ENCODE results near the gene CELSR2.

The CELSR2 gene

DNA sequence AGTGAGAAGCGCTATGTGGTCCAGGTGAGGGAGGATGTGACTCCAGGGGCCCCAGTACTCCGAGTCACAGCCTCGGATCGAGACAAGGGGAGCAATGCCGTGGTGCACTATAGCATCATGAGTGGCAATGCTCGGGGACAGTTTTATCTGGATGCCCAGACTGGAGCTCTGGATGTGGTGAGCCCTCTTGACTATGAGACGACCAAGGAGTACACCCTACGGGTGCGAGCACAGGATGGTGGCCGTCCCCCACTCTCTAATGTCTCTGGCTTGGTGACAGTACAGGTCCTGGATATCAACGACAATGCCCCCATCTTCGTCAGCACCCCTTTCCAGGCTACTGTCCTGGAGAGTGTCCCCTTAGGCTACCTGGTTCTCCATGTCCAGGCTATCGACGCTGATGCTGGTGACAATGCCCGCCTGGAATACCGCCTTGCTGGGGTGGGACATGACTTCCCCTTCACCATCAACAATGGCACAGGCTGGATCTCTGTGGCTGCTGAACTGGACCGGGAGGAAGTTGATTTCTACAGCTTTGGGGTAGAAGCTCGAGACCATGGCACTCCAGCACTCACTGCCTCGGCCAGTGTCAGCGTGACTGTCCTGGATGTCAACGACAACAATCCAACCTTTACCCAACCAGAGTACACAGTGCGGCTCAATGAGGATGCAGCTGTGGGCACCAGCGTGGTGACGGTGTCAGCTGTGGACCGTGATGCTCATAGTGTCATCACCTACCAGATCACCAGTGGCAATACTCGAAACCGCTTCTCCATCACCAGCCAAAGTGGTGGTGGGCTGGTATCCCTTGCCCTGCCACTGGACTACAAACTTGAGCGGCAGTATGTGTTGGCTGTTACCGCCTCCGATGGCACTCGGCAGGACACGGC, 2.2 kb downstream of the CELSR2 start:
- DNase-seq (ENCODE audit: low read depth), result no peak

DNA sequence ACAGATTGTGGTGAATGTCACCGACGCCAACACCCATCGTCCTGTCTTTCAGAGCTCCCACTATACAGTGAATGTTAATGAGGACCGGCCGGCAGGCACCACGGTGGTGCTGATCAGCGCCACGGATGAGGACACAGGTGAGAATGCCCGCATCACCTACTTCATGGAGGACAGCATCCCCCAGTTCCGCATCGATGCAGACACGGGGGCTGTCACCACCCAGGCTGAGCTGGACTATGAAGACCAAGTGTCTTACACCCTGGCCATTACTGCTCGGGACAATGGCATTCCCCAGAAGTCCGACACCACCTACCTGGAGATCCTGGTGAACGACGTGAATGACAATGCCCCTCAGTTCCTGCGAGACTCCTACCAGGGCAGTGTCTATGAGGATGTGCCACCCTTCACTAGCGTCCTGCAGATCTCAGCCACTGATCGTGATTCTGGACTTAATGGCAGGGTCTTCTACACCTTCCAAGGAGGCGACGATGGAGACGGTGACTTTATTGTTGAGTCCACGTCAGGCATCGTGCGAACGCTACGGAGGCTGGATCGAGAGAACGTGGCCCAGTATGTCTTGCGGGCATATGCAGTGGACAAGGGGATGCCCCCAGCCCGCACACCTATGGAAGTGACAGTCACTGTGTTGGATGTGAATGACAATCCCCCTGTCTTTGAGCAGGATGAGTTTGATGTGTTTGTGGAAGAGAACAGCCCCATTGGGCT, 3.0 kb downstream of the CELSR2 start:
- DNase-seq (ENCODE audit: low read depth), result no peak

DNA sequence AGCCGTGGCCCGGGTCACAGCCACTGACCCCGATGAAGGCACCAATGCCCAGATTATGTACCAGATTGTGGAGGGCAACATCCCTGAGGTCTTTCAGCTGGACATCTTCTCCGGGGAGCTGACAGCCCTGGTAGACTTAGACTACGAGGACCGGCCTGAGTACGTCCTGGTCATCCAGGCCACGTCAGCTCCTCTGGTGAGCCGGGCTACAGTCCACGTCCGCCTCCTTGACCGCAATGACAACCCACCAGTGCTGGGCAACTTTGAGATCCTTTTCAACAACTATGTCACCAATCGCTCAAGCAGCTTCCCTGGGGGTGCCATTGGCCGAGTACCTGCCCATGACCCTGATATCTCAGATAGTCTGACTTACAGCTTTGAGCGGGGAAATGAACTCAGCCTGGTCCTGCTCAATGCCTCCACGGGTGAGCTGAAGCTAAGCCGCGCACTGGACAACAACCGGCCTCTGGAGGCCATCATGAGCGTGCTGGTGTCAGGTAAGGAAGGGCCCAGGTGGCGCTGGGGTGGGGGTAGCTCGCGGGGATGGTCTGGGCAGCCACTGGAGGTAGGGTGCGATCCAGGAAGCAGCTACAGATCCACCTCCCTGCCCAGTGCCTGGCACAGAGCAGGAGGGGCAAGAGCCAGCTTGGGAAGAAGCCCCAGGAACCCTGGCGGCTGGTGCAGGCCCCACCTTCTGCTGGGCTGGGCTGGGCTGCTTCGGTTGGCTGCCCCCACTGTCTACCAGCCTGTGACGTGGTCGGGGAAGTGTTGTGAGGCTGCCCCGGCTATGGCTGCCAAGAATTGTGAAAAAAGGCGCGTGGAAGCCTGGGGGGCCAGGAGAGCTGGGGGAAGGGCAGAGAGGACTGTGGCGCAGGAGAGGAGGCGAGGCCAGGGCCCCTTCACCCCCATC, 3.8 kb downstream of the CELSR2 start:
- no peak for DNase-seq (ENCODE audit: low read depth)

DNA sequence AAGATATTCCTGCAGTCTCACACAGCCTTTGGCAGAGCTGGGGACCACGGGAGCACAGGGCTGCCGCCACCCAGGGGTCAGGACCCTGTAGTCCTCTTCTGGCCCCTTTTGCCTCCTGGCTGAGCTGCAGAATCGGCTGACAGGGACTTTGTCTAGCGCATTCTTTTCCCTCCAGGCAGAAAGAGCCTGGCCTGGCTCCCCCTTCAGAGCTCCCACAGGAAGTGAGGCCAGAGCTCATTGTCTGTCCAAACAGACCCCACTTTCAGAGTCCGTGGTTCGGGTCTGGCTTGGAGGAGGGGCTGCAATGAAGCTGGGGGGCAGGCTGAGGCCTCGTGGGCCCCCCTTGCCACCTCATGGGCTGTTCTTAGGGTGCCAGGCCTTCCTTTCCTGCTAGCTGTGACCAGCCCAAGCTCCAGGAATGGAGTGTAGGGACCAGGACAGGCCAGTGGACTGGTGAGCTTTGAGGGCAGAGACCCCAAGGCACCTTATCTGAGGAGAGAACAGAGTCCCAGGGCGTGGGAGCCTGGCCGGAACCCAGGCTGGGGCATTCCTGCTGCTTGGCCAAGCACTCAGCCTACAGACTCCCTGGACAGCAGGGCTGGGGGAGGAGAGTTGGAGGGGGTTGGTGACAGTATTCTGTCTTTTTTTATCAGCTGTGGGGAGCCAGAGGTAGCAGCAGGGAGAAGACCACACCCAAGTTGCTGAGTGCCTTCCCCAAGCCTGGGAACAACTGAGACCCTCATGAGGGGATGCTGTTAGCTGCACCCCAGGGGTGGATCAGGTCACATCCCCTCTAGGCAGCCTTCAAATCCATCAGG, 4.7 kb downstream of the CELSR2 start:
- no peak for DNase-seq (ENCODE audit: low read depth)

DNA sequence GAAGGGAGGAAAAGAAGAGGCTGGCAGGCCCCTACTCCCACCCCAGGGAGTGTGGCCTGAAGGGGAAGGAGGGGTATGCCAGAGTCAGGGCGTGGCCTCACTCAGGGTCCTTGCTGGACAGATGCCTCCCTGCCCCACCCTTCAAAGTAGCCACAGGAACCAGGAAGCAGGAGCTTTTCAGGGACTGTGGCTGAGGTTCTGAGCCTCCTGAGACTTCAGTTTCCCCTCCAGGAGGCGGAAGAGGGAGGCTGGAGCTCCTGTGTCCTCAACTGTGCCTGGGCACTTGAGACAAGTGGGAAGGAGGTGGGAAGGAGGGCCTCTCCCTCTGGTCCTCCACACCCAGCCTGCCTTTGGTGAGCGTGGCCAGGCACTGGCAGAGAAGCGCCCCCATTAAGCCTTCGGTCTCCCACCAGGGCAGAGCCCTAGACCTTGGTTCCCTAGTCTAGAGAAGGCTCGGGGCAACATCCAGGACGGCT, 5.3 kb downstream of the CELSR2 start:
- DNase-seq (ENCODE audit: low read depth), result no peak

DNA sequence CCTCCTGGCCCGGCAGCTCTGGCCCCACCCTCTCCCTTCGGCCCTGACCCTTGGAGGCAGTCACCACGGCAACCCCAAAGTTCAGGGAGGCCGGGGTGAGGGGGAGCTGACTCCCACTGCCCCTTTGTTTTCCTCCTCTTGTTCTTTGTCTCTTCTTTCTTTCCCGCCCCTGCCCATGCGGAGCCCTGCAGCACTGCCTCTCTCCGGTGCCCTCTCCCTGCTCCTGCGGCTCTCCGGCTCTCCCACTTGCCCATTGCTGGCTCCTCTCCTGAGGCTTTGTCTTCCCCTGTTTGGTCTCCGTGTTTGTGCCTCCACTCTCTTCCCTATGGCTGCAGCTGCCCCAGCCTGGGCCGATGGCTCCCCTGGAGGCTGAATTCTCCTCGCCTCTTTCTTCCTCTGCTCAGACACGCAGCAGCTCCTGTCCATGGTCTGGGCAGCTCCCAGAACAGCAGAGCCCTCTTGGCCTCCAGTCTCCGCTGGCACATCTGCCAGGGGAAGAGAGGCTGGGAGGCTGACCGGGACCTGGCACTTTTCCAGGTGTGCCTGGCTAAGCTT, 5.8 kb downstream of the CELSR2 start:
- DNase-seq (ENCODE audit: low read depth), result no peak

DNA sequence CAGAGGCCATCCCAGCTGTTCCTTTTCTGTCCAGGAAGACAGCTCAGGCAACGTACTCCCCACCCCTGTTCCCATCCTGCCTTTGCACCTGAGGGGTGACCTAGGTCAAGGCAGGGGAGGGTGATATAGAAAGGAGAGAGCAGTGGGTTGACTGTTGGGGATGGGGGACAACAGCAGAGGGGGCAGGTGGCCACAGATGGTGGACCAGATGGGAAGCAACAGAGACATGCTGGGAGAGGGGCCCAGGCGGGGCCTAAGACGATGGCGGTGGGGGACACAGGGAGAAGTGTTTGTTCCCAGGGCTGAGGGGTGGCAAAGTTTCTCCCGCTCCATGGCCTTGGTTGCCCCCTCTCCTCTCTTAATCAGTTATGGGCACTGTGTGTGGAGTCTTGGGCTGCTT, 6.3 kb downstream of the CELSR2 start:
- DNase-seq (ENCODE audit: low read depth), result no peak

DNA sequence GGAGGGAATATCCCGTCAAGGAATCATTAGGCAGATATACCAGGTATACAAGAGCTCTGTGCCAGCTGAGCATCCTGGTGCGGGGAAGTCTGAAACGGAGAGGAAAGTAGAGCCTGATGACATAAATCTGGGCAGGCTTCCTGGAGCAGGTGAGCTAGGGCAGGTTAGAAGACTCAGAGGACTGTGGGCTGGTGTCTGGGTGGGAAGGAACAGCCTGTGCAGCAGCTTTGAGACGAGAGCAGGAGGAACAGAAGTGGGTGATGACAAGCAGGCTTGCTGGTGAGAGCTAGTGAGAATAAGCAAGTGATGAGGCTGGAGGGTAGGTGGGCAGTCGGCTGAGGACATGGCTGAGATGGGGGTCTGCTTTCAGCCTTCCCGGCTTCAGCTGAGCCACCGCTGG, 6.7 kb downstream of the CELSR2 start:
- DNase-seq (ENCODE audit: low read depth), result no peak

DNA sequence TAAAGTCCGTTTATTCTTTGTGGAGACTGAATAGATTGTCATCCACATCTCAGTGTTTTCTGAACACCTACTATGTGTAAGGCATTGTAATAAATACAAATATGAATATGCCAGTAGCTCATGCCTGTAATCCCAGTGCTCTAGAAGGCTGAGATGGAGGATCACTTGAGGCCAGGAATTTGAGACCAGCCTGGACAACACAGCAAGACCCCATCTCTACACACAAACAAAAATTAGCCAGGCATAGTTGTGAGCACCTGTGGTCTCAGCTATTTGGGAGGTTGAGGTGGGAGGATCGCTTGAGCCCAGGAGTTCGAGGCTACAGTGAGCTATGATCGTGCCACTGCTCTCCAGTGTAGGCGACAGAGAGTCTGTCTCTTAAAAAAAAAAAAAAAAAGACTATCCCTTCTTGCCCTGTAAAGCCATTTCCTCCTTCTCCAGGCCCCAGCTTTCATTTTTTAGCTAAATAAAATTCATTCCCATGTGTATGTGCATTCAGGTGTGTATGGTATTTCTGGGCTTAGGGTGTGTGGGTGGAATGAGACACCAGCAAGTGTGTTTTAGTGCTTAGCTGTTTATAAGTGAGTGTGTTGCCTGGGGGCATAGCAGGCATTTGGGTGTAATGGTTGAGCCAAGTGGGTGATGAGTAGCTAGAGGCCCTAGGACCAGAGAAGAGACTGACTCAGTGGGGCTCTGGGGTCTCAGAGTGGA, 7.8 kb downstream of the CELSR2 start:
- DNase-seq (ENCODE audit: low read depth), result no peak

DNA sequence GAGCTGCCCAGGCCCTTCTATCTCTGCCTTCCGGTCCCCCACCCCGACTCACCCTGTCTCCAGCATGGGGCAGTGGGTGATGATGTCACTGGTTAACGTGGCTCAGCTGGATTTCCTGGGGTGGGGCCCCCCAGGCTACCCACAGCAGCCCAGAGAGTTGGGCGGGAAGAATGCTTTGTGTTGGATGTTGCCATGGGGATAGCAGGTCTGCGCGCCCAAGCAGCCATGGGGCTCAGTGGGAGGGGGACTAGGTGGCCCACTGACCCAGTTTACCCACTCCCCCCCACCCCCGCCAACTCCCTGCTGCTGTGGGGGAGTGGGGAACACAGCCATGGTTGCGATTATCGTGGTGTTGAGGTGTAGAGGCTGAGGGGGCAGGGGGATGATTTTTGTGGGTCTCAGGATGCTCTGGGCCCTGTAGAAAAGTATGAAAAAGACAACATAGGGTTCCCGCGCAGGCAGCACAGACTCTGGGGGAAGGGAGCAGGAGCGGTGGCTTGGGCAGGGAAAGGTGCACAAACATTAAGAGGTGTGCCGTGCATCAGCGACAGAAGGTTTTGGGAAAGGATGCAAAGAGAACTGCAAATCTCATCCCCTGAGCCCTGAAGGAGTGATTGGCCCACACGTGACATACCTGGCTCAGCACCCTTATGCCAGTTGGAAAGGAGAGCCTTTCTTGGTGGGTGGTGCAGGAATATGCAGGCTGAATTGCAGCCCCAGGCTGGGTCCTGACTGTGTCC, 8.5 kb downstream of the CELSR2 start:
- no peak for DNase-seq (ENCODE audit: low read depth)

DNA sequence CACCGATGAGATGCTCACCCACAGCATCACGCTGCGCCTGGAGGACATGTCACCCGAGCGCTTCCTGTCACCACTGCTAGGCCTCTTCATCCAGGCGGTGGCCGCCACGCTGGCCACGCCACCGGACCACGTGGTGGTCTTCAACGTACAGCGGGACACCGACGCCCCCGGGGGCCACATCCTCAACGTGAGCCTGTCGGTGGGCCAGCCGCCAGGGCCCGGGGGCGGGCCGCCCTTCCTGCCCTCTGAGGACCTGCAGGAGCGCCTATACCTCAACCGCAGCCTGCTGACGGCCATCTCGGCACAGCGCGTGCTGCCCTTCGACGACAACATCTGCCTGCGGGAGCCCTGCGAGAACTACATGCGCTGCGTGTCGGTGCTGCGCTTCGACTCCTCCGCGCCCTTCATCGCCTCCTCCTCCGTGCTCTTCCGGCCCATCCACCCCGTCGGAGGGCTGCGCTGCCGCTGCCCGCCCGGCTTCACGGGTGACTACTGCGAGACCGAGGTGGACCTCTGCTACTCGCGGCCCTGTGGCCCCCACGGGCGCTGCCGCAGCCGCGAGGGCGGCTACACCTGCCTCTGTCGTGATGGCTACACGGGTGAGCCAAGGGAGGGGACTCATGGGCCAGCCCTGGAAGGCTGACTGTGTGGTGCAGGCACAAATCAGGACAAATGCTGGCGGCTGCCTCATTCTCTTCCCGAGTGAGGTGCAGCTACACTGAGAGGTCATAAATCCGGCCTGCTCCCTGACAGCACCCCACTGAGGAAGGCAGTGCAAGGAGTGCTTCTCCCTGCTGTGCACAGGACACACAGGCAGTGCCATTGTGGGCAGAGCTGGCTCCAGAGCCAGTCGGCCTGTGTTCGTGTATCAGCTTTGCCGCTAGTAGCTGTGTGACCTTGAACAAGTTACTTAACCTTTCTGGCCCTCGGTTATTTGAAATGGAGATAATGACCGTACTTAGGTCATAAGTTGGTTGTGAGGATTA, 9.4 kb downstream of the CELSR2 start:
- no peak for DNase-seq (ENCODE audit: low read depth)

DNA sequence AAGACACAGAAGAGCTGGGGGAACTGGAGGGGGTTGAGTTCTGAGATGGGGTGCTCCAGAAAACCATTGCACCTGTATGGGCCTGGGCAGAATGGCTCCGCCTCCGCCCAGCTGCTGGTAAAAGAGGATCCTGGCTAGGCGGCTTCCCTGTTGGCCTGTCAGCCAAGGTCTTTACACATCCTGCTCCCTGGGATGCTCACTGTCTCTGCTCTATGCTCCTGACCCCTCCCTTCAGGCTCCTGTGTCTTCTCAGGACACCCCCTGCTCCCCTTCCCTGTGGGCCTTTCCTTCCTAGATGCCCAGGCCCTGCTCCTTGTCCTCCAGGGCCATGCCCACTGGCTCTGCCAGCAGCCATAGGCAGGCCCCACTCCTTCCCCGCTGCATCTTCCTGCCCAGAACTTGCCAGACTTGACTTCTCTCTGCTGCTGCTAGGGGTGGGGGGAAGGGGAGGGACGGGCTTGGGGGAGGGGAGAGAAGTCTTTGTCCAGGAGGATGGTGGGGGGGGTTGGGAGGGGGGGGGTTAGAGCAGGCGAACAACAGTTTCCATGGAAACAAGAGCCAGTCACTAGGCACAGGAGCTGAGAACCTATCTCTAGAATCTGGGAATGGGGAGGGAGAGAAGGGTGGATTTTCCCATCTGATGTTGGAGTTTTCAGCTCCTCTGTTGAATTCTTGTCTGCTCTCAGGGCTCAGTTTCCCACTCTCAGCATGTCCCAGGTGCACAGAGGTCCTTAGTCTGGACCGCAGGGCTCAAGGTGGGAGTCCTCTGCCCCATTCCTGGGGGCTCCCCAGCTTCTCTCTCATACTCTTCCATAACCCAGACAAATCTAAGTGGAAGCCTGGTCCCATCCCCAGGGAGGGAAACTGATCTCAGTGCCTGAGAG, 10.6 kb downstream of the CELSR2 start:
- DNase-seq (ENCODE audit: low read depth), result no peak

DNA sequence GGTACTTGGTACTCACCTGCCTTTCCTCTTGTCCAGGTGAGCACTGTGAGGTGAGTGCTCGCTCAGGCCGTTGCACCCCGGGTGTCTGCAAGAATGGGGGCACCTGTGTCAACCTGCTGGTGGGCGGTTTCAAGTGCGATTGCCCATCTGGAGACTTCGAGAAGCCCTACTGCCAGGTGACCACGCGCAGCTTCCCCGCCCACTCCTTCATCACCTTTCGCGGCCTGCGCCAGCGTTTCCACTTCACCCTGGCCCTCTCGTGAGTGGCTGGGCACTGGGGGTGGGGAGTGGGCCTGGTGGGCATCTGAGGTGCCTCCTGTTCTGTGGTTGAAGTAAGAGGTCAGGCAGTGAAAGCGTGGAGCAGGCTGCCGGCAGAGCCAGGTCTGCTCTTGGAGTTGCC, 11.7 kb downstream of the CELSR2 start:
- no peak for DNase-seq (ENCODE audit: low read depth)

DNA sequence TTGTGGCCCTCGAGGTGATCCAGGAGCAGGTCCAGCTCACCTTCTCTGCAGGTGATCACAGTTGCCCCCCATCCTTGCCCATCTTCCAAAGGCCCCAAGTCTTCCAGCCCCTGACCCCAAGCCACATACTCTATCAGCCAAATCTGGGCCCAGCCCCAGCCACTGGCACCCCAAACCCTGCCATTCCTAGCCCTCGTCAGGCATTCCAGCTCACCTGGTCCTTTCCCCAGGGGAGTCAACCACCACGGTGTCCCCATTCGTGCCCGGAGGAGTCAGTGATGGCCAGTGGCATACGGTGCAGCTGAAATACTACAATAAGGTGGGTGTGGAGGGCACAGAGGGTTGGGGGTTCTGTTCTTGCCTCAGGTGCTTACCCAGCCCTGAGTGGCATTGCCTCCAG, 12.2 kb downstream of the CELSR2 start:
- DNase-seq (ENCODE audit: low read depth), result no peak

DNA sequence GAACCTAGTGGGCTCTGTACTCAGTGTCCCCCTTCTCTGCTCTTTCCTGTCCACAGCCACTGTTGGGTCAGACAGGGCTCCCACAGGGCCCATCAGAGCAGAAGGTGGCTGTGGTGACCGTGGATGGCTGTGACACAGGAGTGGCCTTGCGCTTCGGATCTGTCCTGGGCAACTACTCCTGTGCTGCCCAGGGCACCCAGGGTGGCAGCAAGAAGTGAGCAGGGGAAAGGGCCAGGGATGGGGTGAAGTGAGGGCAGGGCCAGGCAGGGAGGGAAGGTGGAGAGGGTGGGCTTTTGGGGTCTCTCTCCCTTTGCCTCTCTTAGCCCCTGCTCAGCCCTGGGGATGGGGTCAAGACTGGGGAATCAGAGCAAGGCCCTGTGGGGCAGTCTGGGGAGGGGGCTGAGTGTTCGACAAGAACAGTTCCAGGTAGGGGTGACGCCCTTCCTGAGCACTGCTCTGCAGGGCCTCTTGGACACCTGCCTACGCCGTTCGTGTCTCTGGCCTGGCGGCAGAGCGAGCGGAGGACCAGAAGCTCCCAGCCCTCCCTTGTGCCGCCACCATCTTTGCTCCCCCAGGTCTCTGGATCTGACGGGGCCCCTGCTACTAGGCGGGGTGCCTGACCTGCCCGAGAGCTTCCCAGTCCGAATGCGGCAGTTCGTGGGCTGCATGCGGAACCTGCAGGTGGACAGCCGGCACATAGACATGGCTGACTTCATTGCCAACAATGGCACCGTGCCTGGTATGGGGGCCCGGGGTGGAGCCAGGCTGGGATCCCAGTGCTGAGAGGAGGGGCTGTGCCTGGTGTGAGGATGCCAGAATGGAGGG, 13.1 kb downstream of the CELSR2 start:
- DNase-seq (ENCODE audit: low read depth), result no peak

DNA sequence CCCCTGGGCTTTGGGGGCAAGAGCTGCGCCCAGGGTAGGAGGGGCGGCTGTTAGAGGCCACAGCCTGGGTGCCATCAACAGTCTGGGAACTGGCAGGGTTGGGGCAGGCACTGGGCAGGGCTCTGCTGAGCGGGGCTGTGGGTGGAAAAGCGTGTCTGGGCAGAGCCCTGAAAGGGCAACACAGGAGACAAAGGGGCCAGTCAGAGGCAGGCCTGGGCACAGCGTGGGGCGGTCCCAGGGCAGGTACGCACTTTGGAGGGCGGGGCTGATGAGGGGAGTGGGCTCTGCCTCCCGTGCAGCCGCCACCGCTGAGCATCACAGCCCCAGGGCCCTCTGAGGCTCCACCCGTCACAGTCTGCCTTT, 13.9 kb downstream of the CELSR2 start:
- no peak for DNase-seq (ENCODE audit: low read depth)
